D341Med (cell line): ENCODE results near the gene SPIB.
"Not testable (repeated sequence)": the region's sequence is repeated elsewhere in the genome, so short reads cannot be mapped to it uniquely, and the experiment has no call there.

Experiments used
- DNase-seq: peaks from one replicate; pipeline ENCODE4 v3.0.0; 2012; ENCODE audit warnings: low spot score

The SPIB gene

DNA sequence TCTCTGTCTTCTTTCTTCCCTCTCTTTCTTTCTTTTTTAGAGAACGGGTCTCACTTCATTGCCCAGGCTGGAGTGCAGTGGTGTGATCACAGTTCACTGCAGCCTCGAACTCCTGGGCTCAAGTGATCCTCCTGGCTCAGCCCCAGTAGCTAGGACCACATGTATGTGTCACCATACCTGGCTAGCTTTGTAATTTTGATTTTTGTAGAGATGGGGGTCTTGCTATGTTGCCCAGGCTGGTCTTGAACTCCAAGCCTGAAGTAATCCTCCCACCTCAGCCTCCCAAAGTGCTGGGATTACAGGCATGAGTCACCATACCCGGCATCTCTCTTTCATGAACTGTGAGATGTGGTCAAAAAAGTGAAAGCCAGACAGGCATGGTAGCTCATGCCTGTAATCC lies 54.6 kb downstream of the SPIB start:
- not testable (repeated sequence) for DNase-seq

DNA sequence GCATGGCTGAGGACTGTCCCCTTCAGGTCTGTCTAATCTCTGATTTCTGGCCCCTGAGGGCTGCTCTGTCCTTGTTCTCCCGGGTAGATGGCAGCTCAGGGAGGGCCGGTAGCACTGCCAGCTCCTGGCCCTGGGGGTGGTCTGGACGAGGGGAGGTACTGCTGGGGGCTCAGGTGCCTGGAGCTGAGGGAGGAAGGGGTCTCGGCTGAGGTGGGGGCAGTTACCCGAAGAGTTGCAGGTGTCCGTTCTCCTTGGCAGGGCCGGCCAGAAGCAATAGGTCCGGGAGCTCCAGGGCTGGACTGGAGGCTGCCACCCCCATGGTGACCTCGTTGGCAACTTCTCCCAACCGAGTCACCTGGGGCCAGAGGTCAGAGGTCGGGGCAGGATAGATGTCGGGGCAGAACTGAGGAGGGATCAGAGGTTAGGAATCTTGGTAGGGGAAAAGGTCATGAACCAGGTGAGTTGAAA lies 56.4 kb downstream of the SPIB start:
- DNase-seq, result no peak

DNA sequence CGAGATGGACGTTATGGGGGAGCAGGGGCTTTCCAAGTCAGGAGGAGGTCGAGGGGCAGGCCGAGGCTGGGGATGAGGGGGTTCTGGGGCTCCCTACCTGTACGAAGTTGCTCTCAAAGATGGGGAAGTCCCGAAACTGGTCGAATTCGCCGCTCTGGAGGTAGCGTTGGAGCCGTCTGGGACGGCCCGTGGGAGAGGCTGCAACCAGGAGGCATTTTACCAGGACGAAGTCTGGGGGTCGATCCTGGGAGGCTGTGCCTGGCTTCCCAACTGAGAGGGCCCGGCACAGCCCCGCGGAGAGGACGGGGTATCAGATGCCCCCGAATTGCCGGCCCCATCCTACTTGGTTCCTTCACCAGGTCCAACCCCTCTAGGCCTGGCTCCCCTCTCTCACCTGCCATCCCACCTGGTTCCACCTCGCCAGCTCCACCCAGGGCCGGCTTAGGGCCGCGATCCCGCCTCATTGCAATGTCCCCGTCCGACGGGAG lies 57.0 kb downstream of the SPIB start:
- no peak for DNase-seq

DNA sequence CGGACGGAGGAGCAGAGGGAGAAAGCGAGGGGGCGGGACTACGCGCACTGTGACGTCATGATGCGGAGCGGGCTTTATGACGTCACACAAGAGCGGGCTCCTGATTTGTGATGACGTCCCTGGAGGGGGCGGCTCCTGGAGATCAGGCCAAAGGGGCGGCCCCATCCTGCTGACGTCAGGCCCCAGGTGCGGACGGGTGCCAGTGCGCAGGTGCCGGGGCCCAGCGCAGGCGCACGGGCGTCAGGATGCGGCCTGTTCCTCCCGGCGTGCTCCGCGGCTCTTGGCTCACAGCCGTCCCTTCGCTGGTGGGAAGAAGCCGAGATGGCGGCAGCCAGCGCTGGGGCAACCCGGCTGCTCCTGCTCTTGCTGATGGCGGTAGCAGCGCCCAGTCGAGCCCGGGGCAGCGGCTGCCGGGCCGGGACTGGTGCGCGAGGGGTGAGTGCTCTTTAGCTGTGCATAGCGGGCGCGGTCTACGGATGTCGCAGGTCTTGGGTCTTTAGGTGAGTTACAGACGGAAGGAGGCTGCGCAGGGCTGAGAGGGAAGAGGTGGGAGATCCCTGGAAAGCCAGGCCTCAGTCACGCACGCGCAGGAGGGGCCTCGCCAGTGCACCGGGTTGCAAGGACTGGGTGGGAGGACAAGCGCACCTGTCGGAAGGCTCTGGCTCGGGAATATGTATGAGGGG lies 57.6 kb downstream of the SPIB start, which contains the start of the genes EMC10 and GARIN5A:
EMC10 (plus strand) TSS at position 284 of the 683 bp plus-strand sequence; CDS start at position 322, 38 bp downstream.
GARIN5A (minus strand) TSS at position 625 of the 683 bp plus-strand sequence; CDS start at position 165, 460 bp downstream.
- DNase-seq, result peak; percentile 88

DNA sequence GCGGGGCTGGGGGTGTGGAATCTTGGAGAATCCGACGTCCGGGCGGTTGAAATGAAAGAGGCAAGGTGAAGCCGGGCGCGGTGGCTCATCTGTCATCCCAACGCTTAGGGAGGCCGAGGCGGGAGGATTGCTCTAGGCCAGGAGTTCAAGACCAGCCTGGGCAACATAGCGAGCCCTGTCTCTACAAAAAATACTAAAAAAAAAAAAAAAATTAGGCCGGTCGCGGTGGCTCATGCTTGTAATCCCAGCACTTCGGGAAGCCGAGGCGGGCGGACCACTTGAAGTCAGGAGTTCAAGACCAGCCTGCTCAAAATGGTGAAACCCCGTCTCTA lies 58.1 kb downstream of the SPIB start:
- DNase-seq, result no peak

DNA sequence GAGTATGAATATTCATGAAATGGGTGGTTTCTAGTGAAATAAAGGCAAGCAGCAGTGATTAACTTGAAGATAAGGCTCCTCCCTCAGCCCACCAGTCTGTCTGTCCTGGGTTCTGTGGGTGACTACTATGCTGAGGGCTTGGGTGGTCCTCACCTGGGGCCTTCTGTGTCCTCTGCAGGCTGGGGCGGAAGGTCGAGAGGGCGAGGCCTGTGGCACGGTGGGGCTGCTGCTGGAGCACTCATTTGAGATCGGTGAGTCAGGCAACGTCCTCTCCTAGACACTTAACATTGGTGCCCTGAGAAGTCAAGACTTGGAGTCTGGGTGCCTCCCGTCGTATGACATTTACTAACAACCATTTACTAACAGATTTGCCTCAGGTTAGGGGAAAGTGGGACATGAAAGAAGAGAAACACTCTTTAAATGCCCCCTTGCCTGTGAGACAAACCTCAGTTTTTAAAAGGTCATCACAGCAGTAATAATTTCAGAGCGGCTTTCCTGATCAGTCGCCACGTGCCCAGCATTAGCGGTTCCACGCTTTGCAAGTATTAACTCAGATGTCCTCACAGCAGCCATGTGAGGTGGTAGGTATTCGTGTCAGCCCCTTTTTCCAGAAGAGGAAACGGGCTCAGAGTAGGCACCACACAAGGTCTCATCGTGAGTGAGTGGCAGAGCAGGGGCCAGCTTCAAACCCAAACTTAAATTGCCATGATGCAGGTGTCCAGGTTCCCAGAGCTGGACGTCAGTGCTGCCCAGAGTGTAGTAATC lies 59.2 kb downstream of the SPIB start:
- no peak for DNase-seq

DNA sequence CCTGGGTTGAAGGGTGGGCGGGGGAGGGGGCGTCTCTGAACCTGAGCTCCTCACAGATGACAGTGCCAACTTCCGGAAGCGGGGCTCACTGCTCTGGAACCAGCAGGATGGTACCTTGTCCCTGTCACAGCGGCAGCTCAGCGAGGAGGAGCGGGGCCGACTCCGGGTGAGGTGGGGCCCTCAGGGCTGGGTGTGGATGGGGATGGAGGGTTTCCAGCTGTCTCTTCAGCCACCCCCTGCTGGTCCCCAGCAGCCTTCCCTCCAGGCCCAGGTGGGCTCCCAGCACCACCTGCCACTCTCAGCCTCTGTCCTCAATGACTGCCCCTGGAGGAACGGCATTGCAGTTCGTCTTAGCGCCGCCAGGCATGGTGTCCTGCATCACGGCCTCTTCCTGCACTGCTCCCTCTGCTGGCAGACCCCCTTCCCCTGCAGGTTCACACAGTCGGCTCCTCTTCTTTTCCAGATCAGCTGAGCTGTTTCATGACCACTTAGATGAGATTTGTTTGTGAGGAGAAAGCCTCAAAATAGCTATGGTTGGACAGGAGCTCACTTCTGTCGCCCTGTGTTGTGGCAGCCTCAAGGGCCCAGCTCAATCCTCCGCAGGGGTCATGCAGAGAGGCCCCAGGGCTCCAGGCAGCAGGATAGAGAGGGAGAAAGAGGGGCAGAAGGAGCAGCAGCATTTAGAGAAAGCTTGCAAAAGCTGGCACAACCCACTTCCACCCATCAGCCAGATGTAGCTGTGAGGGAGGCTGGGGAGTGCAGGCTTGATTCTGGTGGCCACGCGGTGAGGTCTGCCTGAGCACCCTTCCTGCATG lies 60.4 kb downstream of the SPIB start:
- DNase-seq, result peak; percentile 70

DNA sequence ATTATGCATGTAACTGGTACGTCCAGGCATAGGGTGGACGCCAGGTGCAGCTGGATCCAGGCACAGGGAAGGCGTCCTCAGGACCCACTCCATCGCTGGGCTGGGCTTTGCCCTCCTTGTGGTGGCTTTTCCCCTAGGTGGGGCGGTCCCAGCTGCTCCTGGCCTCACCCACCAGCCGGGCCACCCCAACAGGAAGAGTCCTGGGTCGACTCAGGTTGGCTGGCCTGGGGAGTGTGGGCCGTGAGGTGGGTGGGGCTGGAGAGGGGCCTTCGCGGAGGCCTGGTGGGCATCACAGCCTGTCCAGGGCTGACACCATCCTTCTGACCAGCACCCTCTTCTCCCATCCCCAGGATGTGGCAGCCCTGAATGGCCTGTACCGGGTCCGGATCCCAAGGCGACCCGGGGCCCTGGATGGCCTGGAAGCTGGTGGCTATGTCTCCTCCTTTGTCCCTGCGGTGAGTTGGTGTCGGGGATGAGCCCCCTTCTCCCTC lies 61.1 kb downstream of the SPIB start:
- no peak for DNase-seq

DNA sequence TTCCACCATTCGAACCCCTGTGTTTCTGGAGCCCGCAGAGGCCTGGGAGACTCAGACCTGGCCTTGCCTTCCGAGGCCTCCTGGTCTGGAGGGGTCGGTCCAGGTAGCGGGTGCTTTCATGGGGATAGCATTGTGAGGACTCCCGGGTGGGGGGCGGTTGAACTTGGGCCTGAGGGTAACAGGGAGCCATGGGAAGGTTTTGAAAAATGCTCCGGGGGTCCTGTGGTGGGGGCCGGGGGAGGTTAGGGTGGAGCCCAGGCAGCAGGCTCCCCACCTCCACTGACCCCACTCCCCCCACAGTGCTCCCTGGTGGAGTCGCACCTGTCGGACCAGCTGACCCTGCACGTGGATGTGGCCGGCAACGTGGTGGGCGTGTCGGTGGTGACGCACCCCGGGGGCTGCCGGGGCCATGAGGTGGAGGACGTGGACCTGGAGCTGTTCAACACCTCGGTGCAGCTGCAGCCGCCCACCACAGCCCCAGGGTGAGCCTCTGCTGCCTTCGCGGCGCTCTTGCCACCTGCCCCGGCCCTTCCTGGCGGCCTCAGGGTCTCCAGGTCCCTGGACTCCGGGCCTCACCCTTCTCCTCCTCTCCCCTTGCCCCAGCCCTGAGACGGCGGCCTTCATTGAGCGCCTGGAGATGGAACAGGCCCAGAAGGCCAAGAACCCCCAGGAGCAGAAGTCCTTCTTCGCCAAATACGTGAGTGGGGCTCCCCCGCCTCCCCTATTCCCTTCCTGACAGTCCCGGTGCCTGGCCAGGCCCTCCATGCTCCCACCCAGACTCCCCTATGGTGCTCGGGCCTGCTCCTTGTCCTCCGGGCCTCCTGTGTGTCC lies 61.8 kb downstream of the SPIB start:
- no peak for DNase-seq
